CD4-positive, alpha-beta T cell (primary cell): Measurements from ENCODE around the gene SNCAIP. TPM values are rescaled to one million over a fixed set of nuclear protein-coding genes. Genes with fewer than 3 reads are reported as not detected.

Source experiments
- ATAC-seq: fragments of 200-7000 bp; cut with Tn5 transposase; one replicate; pipeline ENCODE4 v1.10.0; 2022; ENCODE audit warnings: mild to moderate bottlenecking; ENCODE audit not compliant: poor library complexity
- CTCF ChIA-PET: fragments of 350-600 bp; sonication (Branson Sonifier 250); formaldehyde crosslinking; loops from one replicate; lab custom pipeline; 2021; ENCODE audit warnings: antibody characterized with exemption, inconsistent platforms; lab: Charles Lee
- POLR2A ChIA-PET: fragments of 350-600 bp; sonication (Branson Sonifier 250); formaldehyde crosslinking; loops from one replicate; lab custom pipeline; 2021; ENCODE audit warnings: antibody characterized with exemption, inconsistent platforms; lab: Charles Lee
- DNase-seq, 14 experiments: peaks; one replicate each; pipeline ENCODE4 v3.0.0-alpha.2; 2013 to 2020; ENCODE audit warnings: mixed read lengths in 2 of 14
- H3K27ac ChIP-seq, 2 donors: one replicate each; pipeline versions ENCODE4 v1.5.1 to v1.7.0; 2013; ENCODE audit warnings: low read length in 2 of 2, low read depth in 1 of 2, mild to moderate bottlenecking in 1 of 2
- H3K27me3 ChIP-seq, 2 experiments: 1 replicate in 1 of 2; 2 replicates in 1 of 2; pipeline versions ENCODE4 v1.6.1 to v1.7.0; 2013; ENCODE audit warnings: low read length in 2 of 2, control low read depth in 1 of 2, mild to moderate bottlenecking in 1 of 2, moderate library complexity in 1 of 2; ENCODE audit not compliant: insufficient read depth in 2 of 2, control insufficient read depth in 1 of 2
- H3K36me3 ChIP-seq: one replicate; pipeline ENCODE4 v1.6.1; 2013; ENCODE audit warnings: low read length, control low read depth; ENCODE audit not compliant: insufficient read depth
- H3K4me1 ChIP-seq: one replicate; pipeline ENCODE4 v1.6.1; 2013; ENCODE audit warnings: low read length, control low read depth; ENCODE audit not compliant: insufficient read depth
- H3K4me3 ChIP-seq: one replicate; pipeline ENCODE4 v1.5.1; 2013; ENCODE audit warnings: mild to moderate bottlenecking, low read length, moderate library complexity
- H3K9me3 ChIP-seq, 2 experiments: 1 replicate in 1 of 2; 2 replicates in 1 of 2; pipeline versions ENCODE4 v1.6.1 to v1.7.0; 2013; ENCODE audit warnings: low read length in 2 of 2, mild to moderate bottlenecking in 2 of 2, control low read depth in 1 of 2, moderate library complexity in 1 of 2; ENCODE audit not compliant: control insufficient read depth in 1 of 2, insufficient read depth in 1 of 2
- H3K27ac Mint-ChIP-seq: one replicate; pipeline ENCODE4 v1.8.0; 2020; ENCODE audit warnings: mixed read lengths
- H3K27me3 Mint-ChIP-seq: one replicate; pipeline ENCODE4 v1.8.0; 2021; ENCODE audit warnings: mixed read lengths
- H3K36me3 Mint-ChIP-seq: one replicate; pipeline ENCODE4 v1.8.0; 2021; ENCODE audit warnings: low read depth, mixed read lengths
- H3K4me1 Mint-ChIP-seq: one replicate; pipeline ENCODE4 v1.8.0; 2021; ENCODE audit warnings: low read depth, mixed read lengths
- H3K4me3 Mint-ChIP-seq: one replicate; pipeline ENCODE4 v1.8.0; 2020; ENCODE audit warnings: mild to moderate bottlenecking, mixed read lengths
- H3K9me3 Mint-ChIP-seq: one replicate; pipeline ENCODE4 v1.8.0; 2020; ENCODE audit warnings: mixed read lengths
- CTCF ChIP-seq: fragments of 200-600 bp; IDR thresholded peaks from one replicate; pipeline ENCODE4 v1.8.0; 2022; ENCODE audit warnings: antibody characterized with exemption, mild to moderate bottlenecking
- intact Hi-C, 2 experiments: fragments of 100-400 bp; cut with DNase I in 1 of 2; cut with micrococcal nuclease in 1 of 2; formaldehyde crosslinking; loops; one replicate each; pipeline versions ENCODE4 v1.15.1 to v1.9.0; 2023 to 2025; cut with DNase I, micrococcal nuclease
- total RNA-seq, 174 experiments: library from RNA in 2 of 174; stranded (reverse) in 2 of 174; gene quantifications; one replicate each; pipeline ENCODE4 v1.2.3 and lab custom pipeline; 2021 to 2026

SNCAIP gene
- total RNA-seq, 2 experiments from 2014 or later, result not detected

GRCh38 chr5:122444411-122444810 lies 132.4 kb downstream of the SNCAIP start:
- Mint-ChIP-seq H3K4me1 (no peaks in the 10 kb centered on the region), H3K9me3 (no peaks in the 10 kb centered on the region), H3K27me3 (no peaks in the 10 kb centered on the region), H3K27ac (no peak overlapping the region), H3K36me3 (no peaks in the 10 kb centered on the region), H3K4me3 (no peak overlapping the region)
- no peaks in the 10 kb centered on the region for H3K27me3 ChIP-seq
- no peak overlapping the region for H3K4me3 ChIP-seq
- no peak for DNase-seq
- peaks cover 0 to 4% of the 10 kb centered on the region in 2 experiments for H3K9me3 ChIP-seq
- intact Hi-C loops, result no loop called here
- H3K36me3 ChIP-seq, result no peaks in the 10 kb centered on the region
- POLR2A ChIA-PET, result no interaction called here
- H3K27ac ChIP-seq, result no peak overlapping the region
- TF ChIP-seq CTCF, result no peak
- no peak for ATAC-seq
- no peaks in the 10 kb centered on the region for H3K4me1 ChIP-seq
- CTCF ChIA-PET, result no interaction called here

GRCh38 chr5:122445070-122445469 lies 133.0 kb downstream of the SNCAIP start:
- Mint-ChIP-seq H3K27me3 (no peaks in the 10 kb centered on the region), H3K27ac (no peak overlapping the region), H3K4me1 (no peaks in the 10 kb centered on the region), H3K4me3 (no peak overlapping the region), H3K9me3 (no peaks in the 10 kb centered on the region), H3K36me3 (no peaks in the 10 kb centered on the region)
- ATAC-seq (no peak), DNase-seq (no peak)
- Histone ChIP-seq H3K4me1 (no peaks in the 10 kb centered on the region), H3K9me3 (peaks cover 0 to 4% of the 10 kb centered on the region in 2 experiments), H3K27ac (no peak overlapping the region), H3K4me3 (no peak overlapping the region), H3K27me3 (no peaks in the 10 kb centered on the region), H3K36me3 (no peaks in the 10 kb centered on the region)
- intact Hi-C loops, result no loop called here
- ChIA-PET POLR2A (no interaction called here), CTCF (no interaction called here)
- TF ChIP-seq CTCF, result no peak

- Histone ChIP-seq H3K9me3 (peaks cover 0 to 5% of the 10 kb centered on the region in 2 experiments), H3K27me3 (no peaks in the 10 kb centered on the region), H3K27ac (no peak overlapping the region), H3K4me3 (no peak overlapping the region), H3K36me3 (no peaks in the 10 kb centered on the region), H3K4me1 (no peaks in the 10 kb centered on the region)
- DNase-seq (no peak), ATAC-seq (no peak)
- ChIA-PET POLR2A (no interaction called here), CTCF (no interaction called here)
- no peak for TF ChIP-seq CTCF
- no peaks in the 10 kb centered on the region for H3K4me1 Mint-ChIP-seq
- no peaks in the 10 kb centered on the region for H3K9me3 Mint-ChIP-seq
- no peak overlapping the region for H3K4me3 Mint-ChIP-seq
- no peaks in the 10 kb centered on the region for H3K36me3 Mint-ChIP-seq
- H3K27ac Mint-ChIP-seq, result no peak overlapping the region
- intact Hi-C loops, result no loop called here
- no peaks in the 10 kb centered on the region for H3K27me3 Mint-ChIP-seq
These were observed 135.0 kb downstream of the SNCAIP start for GRCh38 chr5:122447072-122447471.
